Astrocyte of the cerebellum (primary cell): ENCODE results near the gene TMTC2.

Experiments used
- DNase-seq: peaks from one replicate; pipeline ENCODE4 v3.0.0-alpha.2; 2011; ENCODE audit warnings: low read depth
- H3K4me3 ChIP-seq: 2 replicates; pipeline ENCODE4 v1.5.1; 2011; ENCODE audit warnings: mild to moderate bottlenecking, low read depth, low read length, moderate library complexity
- CTCF ChIP-seq: IDR thresholded peaks from 2 replicates; pipeline ENCODE4 v1.5.1; 2012; ENCODE audit warnings: low read length, low read depth, moderate library complexity, mild to moderate bottlenecking; ENCODE audit errors: missing control alignments
- in situ Hi-C: cut with HindIII; loops from 2 replicates; pipeline ENCODE4 v1.10.0; 2017; ENCODE audit warnings: low sequenced_read_pairs

The TMTC2 gene

DNA sequence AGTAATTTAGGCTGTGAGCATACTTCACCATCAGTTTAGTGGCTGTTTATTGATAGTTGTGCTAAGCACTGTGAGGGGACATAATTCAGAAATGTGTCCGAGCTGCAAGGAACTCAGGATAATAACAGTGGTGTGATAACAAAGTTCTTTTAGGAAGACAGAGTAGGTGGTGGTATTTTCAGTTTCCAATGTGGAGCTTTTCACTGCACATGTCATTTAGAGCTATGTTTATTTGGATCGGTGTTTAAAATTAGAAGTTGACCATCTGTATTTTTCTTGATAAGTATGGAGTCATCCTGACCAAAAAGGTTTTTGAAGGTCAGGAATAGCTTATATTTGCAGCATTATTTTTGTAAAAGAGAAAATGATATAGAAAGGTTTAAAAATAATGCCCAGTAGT lies 443.5 kb downstream of the TMTC2 start:
- no peak for TF ChIP-seq CTCF
- no peak for DNase-seq

GRCh38 chr12:83132360-83132759 lies 445.7 kb downstream of the TMTC2 start:
- in situ Hi-C loops, result no loop called here

More for the DNA sequence above, 443.5 kb downstream of the TMTC2 start:
- no peak overlapping the region for H3K4me3 ChIP-seq
- in situ Hi-C loops, result no loop called here

DNA sequence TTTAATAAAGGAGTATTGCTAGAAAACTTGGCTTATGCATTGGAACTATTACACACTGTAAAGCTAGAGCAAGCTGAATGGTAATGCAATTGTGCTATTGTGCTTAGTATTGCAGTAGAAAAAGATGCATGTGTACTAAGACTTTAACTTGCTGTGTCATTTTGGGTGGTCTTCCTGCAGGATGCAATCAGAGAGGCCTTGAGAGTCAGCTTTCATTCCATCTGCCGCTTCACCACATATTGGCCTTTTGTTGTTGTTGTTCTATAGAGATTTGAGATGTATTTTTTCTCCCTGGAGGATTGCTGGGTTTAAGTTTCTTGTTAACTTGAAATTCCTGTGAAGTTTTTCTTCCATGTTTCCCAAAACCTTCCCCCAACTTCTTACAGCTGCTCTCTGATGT lies 449.7 kb downstream of the TMTC2 start:
- no peak overlapping the region for H3K4me3 ChIP-seq
- no peak for TF ChIP-seq CTCF
- in situ Hi-C loops, result no loop called here
- no peak for DNase-seq

More at GRCh38 chr12:83132360-83132759, 445.7 kb downstream of the TMTC2 start:
- no peak for TF ChIP-seq CTCF
- no peak overlapping the region for H3K4me3 ChIP-seq
- no peak for DNase-seq

DNA sequence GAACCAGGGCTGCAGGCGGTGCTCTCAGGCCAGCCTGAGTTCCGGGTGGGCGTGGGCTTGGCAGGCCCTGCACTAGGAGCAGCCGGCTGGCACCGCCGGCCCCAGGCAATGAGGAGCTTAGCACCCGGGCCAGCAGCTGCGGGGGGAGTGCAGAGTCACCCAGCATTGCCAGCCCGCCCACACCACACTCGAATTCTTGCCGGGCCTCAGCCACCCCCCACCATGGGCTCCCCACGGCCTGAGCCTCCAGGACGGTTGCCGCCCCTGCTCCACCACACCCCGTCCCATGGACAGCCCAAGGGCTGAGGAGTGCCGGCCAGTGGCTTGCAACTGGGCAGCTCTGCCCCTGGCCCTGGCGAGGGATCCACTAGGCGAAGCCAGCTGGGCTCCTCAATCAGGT lies 453.4 kb downstream of the TMTC2 start:
- no peak overlapping the region for H3K4me3 ChIP-seq
- TF ChIP-seq CTCF, result no peak
- no peak for DNase-seq
- in situ Hi-C loops, result no loop called here

DNA sequence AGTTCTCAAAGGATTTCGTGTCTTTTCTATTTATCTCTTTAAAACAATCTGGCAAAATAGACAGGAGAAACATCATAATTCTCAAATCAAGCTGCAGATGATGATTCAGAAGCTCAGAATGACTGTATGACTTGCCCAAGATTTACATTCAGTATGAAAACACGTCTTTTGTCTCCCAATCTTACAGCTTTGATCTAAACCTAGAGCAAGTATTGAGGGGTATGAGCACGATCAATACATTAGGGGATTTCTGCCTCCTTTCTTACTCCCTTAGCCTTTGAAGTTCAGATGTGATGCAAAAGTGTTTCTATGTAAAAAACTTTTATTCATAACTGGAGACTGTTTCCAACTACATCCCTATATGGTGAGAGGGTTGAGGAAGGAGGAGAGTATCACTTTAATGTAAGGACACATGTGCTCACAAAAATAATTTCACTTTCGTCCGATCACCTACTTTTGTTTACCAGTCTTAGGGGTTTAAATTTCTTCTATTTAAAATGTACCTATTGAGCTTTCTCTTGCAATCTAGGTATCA lies 454.8 kb downstream of the TMTC2 start:
- no peak overlapping the region for H3K4me3 ChIP-seq
- in situ Hi-C loops, result no loop called here
- no peak for DNase-seq
- no peak for TF ChIP-seq CTCF

DNA sequence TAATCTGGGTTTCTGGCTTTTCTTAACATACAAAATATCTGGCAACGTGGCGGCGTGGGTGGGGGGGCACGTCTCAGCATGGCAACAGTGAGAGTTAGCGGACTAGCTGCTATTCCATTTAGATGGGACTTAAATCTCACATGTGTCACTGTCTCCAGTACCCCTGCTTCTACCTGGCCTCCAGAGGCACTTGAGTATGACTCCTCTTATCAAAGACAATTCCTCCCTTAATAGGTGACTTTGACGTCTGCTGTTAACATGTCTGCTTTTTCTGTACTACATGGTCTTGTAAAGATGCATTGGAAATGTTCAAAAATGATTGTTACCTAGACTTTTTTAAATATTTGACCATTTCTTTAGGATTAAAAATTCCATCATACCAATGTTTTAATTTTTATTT lies 456.2 kb downstream of the TMTC2 start:
- no peak for TF ChIP-seq CTCF
- no peak overlapping the region for H3K4me3 ChIP-seq
- in situ Hi-C loops, result no loop called here
- no peak for DNase-seq

DNA sequence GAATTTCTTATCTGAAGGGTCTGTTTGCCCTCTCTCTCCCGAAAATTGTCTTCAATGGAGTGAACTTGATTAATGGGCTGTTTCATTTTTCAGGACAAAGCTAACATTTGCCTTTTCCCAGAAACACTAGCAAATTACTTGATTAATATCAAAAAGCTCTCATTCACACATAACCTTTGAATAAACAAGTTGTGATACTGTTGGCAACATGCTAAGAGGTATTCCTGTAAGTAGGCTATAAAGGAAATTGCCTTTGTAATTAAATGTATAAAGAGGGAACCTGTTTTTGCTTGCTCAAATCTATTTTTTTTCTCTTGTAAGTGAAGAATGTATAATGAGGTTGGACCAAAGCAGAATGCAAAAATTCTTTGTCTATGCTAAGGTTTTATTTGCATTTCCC lies 457.2 kb downstream of the TMTC2 start:
- H3K4me3 ChIP-seq, result no peak overlapping the region
- in situ Hi-C loops, result no loop called here

More for the DNA sequence above, 457.2 kb downstream of the TMTC2 start:
- TF ChIP-seq CTCF, result no peak
- DNase-seq, result no peak
